PC-3 (cell line): ENCODE measurements around the gene PCDHGA8. TPM values are rescaled to one million over a fixed set of nuclear protein-coding genes. Genes with fewer than 3 reads are reported as not detected.
"Not testable (repeated sequence)": the region's sequence is repeated elsewhere in the genome, so short reads cannot be mapped to it uniquely, and the experiment has no call there.

Source experiments
- ATAC-seq: fragments of 200-7000 bp; cut with Tn5 transposase; 2 replicates; pipeline ENCODE4 v1.9.1; 2020; ENCODE audit warnings: mild to moderate bottlenecking, moderate library complexity
- BruUV-seq: library from RNA; stranded (reverse); fragments of 400-500 nt; replicated peaks from 2 replicates; lab custom pipeline; 2021; lab: Mats Ljungman, UMichigan
- CTCF ChIA-PET: fragments of 300-600 bp; sonication (Branson Sonifier 250); formaldehyde crosslinking; loops from one replicate; lab custom pipeline; 2022; ENCODE audit warnings: antibody characterized with exemption; lab: Charles Lee
- POLR2A ChIA-PET: fragments of 300-600 bp; sonication (Branson Sonifier 250); formaldehyde crosslinking; loops from one replicate; lab custom pipeline; 2022; ENCODE audit warnings: antibody characterized with exemption; ENCODE audit not compliant: unreplicated experiment; lab: Charles Lee
- DNase-seq: peaks from one replicate; pipeline ENCODE4 v3.0.0-alpha.2; 2015
- H2AFZ ChIP-seq: fragments of 300-600 bp; sonication (generic); 2 replicates; pipeline ENCODE4 v1.6.0; 2016; ENCODE audit warnings: antibody characterized with exemption, low read length
- H3F3A ChIP-seq: fragments of 300-600 bp; sonication (generic); one replicate; pipeline ENCODE4 v1.6.0; 2017; ENCODE audit warnings: antibody characterized with exemption, low read length, control low read depth, mild to moderate bottlenecking; ENCODE audit not compliant: unreplicated experiment
- H3K27ac ChIP-seq: fragments of 300-600 bp; sonication (generic); 2 replicates; pipeline ENCODE4 v1.5.1; 2016; ENCODE audit warnings: mild to moderate bottlenecking, low read length
- H3K27me3 ChIP-seq: fragments of 300-600 bp; sonication (generic); 2 replicates; pipeline ENCODE4 v1.6.1; 2016; ENCODE audit warnings: low read length, mixed read lengths
- H3K36me3 ChIP-seq: fragments of 300-600 bp; sonication (generic); 2 replicates; pipeline ENCODE4 v1.6.1; 2016; ENCODE audit warnings: low read depth, mixed run types, low read length, mixed read lengths
- H3K4me1 ChIP-seq: fragments of 300-600 bp; sonication (generic); 2 replicates; pipeline ENCODE4 v1.5.1; 2016; ENCODE audit warnings: low read length; ENCODE audit not compliant: insufficient read depth
- H3K4me2 ChIP-seq: fragments of 300-600 bp; sonication (generic); 2 replicates; pipeline ENCODE4 v1.6.0; 2016; ENCODE audit warnings: low read length
- H3K4me3 ChIP-seq: fragments of 300-600 bp; sonication (generic); 2 replicates; pipeline ENCODE4 v1.5.1; 2016; ENCODE audit warnings: mild to moderate bottlenecking, low read length, mixed read lengths
- H3K79me2 ChIP-seq: fragments of 300-600 bp; sonication (generic); 2 replicates; pipeline ENCODE4 v1.6.1; 2017; ENCODE audit warnings: low read length, mixed read lengths
- H3K9ac ChIP-seq: fragments of 300-600 bp; sonication (generic); 2 replicates; pipeline ENCODE4 v1.6.0; 2016; ENCODE audit warnings: mild to moderate bottlenecking, low read length
- H3K9me2 ChIP-seq: fragments of 300-600 bp; sonication (generic); replicated peaks from 2 replicates; pipeline ENCODE4 v1.6.1; 2016; ENCODE audit warnings: mixed run types, low read length, mixed read lengths
- H3K9me3 ChIP-seq: fragments of 300-600 bp; sonication (generic); 2 replicates; pipeline ENCODE4 v1.6.1; 2016; ENCODE audit warnings: low read length, mixed read lengths
- H4K20me1 ChIP-seq: fragments of 300-600 bp; sonication (generic); 2 replicates; pipeline ENCODE4 v1.6.1; 2016; ENCODE audit warnings: low read length, mixed read lengths
- EZH2 ChIP-seq: fragments of 300-600 bp; sonication (generic); IDR thresholded peaks from one replicate; pipeline ENCODE4 v1.6.1; 2017; ENCODE audit warnings: antibody characterized with exemption, mild to moderate bottlenecking, low read length; ENCODE audit not compliant: unreplicated experiment
- EZH2phosphoT487 ChIP-seq: fragments of 300-600 bp; sonication (generic); IDR thresholded peaks from 2 replicates; pipeline ENCODE4 v1.6.1; 2018; ENCODE audit warnings: mild to moderate bottlenecking, antibody characterized with exemption, low read length, borderline replicate concordance
- intact Hi-C: fragments of 100-400 bp; cut with micrococcal nuclease; formaldehyde crosslinking; loops from 2 replicates; pipeline ENCODE4 v1.9.0; 2023
- total RNA-seq: library from RNA; depleted of rRNA; stranded (reverse); fragments of >200 nt; gene quantifications from 2 replicates; pipeline ENCODE4 v1.2.3, GENCODE V29; 2014
- TF ChIP-seq, protein P1 (sequence below): fragments of 300-600 bp; sonication (generic); conservative IDR thresholded peaks from 2 replicates; pipeline ENCODE4 v1.5.1; 2017; ENCODE audit warnings: antibody characterized with exemption, low read depth, mild to moderate bottlenecking, low read length

Gene PCDHGA8
- total RNA-seq, 1 experiment from 2014 or later, result 0.51 TPM

DNA sequence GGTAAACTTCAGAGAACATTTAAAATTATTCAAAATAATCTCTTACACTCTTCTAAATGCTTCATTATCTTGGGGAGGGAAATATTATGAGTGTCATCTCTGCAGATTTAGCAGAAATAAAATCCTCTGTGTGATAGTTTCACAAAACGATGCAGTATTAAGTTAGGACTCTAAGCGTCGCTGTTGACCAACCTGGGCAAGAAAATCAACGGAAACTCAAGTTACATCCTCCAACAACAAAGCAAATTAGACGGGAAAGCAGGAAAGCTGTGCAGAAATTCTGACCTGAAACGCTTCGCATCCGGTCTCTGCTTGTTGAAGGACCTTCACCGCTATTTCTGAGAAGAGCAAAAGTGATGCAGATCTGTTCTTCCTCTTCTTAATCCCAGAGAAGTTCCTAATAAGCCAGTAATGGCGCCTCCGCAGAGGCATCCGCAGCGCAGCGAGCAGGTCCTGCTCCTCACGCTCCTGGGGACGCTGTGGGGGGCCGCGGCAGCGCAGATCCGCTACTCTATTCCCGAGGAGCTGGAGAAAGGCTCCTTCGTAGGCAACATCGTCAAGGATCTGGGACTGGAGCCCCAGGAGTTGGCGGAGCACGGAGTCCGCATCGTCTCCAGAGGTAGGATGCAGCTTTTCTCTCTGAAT is 18.6 kb upstream of the PCDHGA8 start, which contains the start of gene PCDHGA6:
Gene PCDHGA6, plus strand, starts transcription at position 219 of the 645 bp plus-strand sequence. Its CDS starts 193 bp downstream, at position 412.
- Histone ChIP-seq H3K36me3 (no peaks in the 10 kb centered on the region), H3K9me2 (no peaks in the 10 kb centered on the region), H3K27me3 (no peaks in the 10 kb centered on the region), H3K9ac (no peak within 1 kb of the TSS), H3K4me2 (no peak within 1 kb of the TSS), H3K79me2 (no peaks in the 10 kb centered on the region), H4K20me1 (no peaks in the 10 kb centered on the region), H3F3A (no peaks in the 10 kb centered on the region), H3K4me3 (no peak within 1 kb of the TSS), H3K27ac (no peak within 1 kb of the TSS), H3K4me1 (no peaks in the 10 kb centered on the region), H2AFZ (no peak within 1 kb of the TSS), H3K9me3 (no peaks in the 10 kb centered on the region)
- CTCF ChIA-PET, result no interaction called here
- intact Hi-C loops, result no loop called here
- no peak for TF ChIP-seq EZH2phosphoT487
- TF ChIP-seq, protein P1, sequence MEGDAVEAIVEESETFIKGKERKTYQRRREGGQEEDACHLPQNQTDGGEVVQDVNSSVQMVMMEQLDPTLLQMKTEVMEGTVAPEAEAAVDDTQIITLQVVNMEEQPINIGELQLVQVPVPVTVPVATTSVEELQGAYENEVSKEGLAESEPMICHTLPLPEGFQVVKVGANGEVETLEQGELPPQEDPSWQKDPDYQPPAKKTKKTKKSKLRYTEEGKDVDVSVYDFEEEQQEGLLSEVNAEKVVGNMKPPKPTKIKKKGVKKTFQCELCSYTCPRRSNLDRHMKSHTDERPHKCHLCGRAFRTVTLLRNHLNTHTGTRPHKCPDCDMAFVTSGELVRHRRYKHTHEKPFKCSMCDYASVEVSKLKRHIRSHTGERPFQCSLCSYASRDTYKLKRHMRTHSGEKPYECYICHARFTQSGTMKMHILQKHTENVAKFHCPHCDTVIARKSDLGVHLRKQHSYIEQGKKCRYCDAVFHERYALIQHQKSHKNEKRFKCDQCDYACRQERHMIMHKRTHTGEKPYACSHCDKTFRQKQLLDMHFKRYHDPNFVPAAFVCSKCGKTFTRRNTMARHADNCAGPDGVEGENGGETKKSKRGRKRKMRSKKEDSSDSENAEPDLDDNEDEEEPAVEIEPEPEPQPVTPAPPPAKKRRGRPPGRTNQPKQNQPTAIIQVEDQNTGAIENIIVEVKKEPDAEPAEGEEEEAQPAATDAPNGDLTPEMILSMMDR, result no peak
- no peak for TF ChIP-seq EZH2
- no peak for DNase-seq
- no TSS peak for BruUV-seq
- POLR2A ChIA-PET, result no interaction called here
- ATAC-seq, result no peak

DNA sequence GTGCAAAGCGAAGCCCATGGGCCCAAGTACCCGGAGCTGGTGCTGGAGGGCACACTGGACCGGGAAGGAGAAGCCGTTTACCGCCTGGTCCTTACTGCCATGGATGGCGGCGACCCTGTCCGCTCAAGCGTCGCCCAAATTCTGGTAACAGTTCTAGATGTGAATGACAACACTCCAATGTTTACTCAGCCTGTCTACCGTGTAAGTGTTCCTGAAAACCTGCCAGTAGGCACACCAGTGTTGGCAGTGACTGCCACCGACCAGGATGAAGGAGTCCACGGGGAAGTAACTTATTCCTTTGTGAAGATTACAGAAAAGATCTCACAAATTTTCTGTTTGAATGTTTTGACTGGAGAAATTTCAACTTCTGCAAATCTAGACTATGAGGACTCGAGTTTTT is 17.8 kb upstream of the PCDHGA8 start:
- Histone ChIP-seq H3K27me3 (no peaks in the 10 kb centered on the region), H3K4me3 (no peak overlapping the region), H3K4me2 (no peak overlapping the region), H3K4me1 (no peaks in the 10 kb centered on the region), H3K9me2 (no peaks in the 10 kb centered on the region), H3K27ac (no peak overlapping the region), H3K79me2 (no peaks in the 10 kb centered on the region), H3K9me3 (0 out of 2 replicates have a peak, but pooled peaks cover 3% of the 10 kb centered on the region), H3F3A (no peaks in the 10 kb centered on the region), H3K9ac (no peak overlapping the region), H2AFZ (no peak overlapping the region), H4K20me1 (no peaks in the 10 kb centered on the region), H3K36me3 (no peaks in the 10 kb centered on the region)
- no peak for DNase-seq
- intact Hi-C loops, result no loop called here
- ChIA-PET POLR2A (no interaction called here), CTCF (no interaction called here)
- no peak for ATAC-seq
- TF ChIP-seq, protein P1, result no peak
- TF ChIP-seq EZH2, result no peak
- TF ChIP-seq EZH2phosphoT487, result no peak
- no TSS peak for BruUV-seq

DNA sequence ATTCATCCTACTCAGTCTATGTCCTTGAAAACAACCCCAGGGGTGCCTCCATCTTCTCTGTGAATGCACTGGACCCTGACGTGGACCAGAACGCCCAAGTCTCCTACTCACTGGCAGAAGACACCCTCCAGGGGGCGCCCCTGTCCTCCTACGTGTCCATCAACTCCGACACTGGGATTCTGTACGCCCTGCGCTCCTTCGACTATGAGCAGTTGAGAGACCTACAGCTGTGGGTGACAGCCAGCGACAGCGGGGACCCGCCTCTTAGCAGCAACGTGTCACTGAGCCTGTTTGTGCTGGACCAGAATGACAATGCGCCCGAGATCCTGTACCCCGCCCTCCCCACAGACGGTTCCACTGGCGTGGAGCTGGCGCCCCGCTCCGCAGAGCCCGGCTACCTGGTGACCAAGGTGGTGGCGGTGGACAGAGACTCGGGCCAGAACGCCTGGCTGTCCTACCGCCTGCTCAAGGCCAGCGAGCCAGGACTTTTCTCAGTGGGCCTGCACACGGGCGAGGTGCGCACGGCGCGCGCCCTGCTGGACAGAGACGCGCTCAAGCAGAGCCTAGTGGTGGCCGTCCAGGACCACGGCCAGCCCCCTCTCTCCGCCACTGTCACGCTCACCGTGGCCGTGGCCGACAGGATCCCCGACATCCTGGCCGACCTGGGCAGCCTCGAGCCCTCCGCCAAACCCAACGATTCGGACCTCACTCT is 16.8 kb upstream of the PCDHGA8 start:
- CTCF ChIA-PET, H3K9me2 ChIP-seq: not testable (repeated sequence)

More for the DNA sequence above, 16.8 kb upstream of the PCDHGA8 start:
- H3K27ac ChIP-seq, DNase-seq, H3K4me3 ChIP-seq, H3K9me3 ChIP-seq, H3K79me2 ChIP-seq, H3K4me2 ChIP-seq, H2AFZ ChIP-seq, H4K20me1 ChIP-seq, H3K4me1 ChIP-seq, H3F3A ChIP-seq, intact Hi-C loops, H3K36me3 ChIP-seq, H3K9ac ChIP-seq, BruUV-seq, ATAC-seq, H3K27me3 ChIP-seq, POLR2A ChIA-PET: not testable (repeated sequence)
